HG03520 (cell line): ENCODE measurements around the gene MSRB3.

Experiments used
- ATAC-seq: cut with Tn5 transposase; IDR thresholded peaks from one replicate; pipeline ENCODE4 v1.9.1; 2021; ENCODE audit warnings: mild to moderate bottlenecking, moderate library complexity; ENCODE audit not compliant: unreplicated experiment

The MSRB3 gene

GRCh38 chr12:65324056-65324455 is 45.6 kb downstream of the MSRB3 start:
- ATAC-seq = no peak

DNA sequence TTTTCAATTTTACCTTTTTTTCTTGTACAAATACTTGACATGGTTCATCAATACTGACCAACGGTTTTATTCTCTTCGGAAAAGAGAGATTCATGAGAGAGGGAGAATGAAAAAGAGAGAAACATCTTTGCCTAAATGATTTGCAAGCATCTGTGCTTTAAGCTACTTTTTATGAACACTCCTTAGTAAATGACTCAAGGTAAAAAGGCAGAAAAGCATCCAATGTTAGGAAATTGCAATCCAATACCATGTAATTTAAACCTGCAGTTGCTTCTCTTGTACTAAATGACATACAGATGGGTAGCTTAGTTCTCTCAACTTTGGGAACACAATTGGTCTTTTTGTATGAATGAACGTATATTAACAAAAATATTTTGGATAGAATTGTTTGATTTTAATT is 46.1 kb downstream of the MSRB3 start:
- no peak for ATAC-seq

DNA sequence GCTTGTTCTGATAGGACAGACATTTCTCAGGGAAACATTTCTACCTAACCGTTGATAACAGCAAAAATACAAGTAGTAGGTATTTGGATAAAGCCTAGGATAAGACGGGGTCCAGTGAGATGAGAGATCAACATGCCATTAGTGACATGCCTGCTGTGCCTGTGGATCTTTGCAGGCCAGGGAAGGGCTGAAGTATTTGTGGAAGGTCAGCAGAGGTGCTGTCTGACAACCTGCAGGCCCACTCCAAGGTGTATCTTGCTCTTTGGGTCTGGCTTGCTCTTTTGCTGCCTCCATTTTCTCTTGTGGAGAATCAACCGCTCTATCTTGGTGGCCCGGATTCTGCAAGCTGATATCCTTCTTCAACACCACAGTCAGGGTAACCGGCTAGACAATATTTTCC is 46.7 kb downstream of the MSRB3 start:
- no peak for ATAC-seq

GRCh38 chr12:65326616-65327015 is 48.1 kb downstream of the MSRB3 start:
- no peak for ATAC-seq

GRCh38 chr12:65327207-65328076 is 49.0 kb downstream of the MSRB3 start:
- ATAC-seq = no peak

- ATAC-seq = no peak
Measured at GRCh38 chr12:65329721-65330120, 51.2 kb downstream of the MSRB3 start.

DNA sequence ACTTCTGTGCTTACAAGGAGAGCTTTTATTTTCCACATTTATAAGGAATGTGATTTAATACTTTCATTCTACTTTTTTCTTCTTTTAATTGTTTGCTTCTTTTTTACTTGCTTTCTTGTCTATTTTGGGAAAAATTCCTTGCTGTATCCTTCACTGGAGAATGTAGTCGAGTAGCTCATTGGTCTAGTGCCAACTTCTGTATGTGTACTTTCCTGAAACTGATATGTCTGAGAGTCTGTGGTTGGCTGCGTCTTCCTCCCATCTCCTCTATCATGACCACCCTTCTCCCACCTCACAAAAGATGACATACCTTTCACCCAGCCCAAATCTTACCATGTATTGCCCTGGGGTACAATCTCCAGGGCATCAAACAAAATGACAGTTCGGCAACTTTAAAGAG is 51.8 kb downstream of the MSRB3 start:
- no peak for ATAC-seq

DNA sequence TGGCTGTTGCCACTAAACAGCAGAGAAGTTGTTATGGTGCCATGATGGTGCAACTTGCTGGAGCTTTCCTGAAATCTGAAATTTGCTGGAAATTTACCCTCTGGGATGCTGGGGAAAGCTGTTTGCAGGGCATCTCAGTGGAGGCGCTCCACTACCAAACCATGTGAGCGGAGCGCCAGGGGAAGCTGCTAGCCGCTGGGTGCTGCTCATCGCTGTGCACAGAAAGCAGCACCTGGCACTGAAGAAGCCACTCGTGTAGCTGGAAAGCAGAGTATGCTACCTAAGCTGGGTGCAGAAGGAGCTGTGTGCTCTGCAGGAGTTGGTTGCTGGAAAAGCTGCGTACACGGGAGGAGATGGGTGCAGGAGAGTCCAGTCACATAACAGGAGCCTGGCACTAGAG is 53.0 kb downstream of the MSRB3 start:
- ATAC-seq = no peak

DNA sequence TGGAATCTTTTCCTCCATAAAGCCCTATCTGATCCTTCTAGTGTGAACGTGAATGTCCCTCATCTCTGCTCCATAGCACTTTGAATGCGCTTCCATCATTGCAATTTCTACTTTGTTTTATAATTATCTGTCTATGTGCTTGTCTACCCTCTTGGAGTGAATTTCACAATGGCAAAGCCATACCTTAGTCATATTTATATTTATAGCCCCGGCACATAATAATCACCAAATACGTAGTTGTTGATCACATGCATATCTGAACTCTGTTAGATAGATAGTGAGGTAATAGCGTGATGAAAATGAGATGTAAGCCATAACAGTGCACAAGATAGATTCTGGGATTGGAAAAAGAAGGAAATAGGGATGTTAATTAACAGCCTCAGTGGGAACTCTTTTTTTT is 55.2 kb downstream of the MSRB3 start:
- no peak for ATAC-seq

DNA sequence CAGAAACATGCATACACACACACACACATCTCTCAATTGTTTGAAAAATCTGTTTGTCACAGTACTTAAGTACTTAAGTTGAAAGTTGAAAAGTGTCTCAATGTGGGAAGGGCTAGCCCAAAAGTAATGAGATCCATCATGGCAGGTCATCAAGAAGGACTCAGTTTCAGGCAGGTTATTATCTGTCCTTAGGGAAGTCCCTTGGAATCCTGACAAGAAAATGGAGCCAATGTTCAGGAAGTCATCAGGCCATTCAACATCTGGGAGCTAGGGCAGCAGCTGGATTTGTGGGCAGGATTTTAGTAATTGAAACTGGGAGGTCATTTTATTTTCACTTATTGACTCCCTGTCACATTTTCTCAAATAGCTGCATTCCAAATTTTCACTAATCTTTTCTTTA is 56.0 kb downstream of the MSRB3 start:
- ATAC-seq = no peak

DNA sequence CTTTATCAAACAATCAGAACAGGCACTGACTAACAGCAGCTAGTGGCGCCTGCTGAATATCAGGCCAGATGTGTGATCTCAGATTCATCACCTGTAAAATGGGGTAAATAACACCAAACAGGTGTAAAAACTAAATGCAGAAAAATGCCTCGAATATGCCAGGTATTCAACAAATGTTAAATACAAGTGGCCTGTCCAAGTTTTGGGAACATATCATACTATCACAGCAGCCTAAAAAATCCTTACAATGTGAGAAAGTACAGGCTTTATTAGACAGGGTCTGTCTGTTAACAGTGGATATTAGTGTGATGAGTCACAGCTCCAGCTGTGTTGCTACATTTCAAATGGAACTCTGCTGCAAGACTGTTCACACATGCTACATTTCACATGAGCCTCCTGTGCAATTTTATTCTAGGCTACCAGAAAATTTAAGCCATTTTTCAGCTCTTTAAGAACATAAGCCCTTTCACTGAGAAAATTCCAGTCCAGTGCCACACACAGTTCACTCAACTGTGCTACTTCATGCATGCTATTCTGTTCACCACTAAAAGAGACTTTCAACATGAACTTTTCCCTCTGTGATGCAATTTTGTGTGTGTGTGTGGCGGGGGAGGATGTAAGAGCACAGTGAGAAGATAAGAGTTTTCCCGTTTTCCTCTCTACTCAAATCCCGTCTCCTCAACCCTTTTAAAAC is 56.7 kb downstream of the MSRB3 start:
- ATAC-seq = no peak

- no peak for ATAC-seq
Measured at GRCh38 chr12:65335981-65336380, 57.5 kb downstream of the MSRB3 start.

GRCh38 chr12:65339161-65339560 is 60.7 kb downstream of the MSRB3 start:
- no peak for ATAC-seq

DNA sequence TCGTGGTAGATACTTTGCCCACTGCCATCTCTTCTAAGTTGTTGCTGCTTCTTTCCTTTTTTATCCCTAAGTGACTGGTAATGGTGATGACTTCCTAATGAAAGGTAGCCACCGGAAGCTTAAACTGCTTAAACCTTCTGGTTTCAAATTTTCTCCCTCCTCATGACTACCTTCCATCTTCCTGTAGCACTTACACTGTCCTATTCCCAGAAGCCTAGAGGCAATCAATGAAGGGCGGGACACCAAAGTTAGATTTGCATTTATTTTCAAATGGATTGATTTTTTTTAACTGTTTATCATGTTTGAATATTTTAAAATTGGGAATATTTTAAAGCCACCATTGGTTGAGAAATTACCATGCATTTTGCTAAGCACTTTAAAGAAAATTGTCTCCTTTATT is 64.7 kb downstream of the MSRB3 start:
- no peak for ATAC-seq

DNA sequence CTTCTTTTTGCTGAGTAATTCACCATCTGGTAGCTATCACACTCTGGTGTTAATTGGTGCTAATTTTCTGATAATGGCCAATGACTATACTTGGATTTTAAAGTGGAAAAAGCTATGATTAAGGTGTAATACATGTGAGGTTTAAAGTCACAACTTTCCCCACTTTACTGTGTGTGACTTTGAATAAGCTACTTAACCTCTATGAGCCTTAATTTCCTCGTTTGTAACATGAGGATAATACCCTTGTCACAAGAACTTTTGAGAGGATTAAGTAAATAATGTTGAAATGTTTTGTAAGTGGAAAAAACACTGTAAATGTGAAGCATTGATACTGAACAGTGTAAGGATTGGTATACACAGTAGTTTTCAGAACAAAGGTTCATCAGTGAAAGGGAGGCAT is 65.3 kb downstream of the MSRB3 start:
- no peak for ATAC-seq

DNA sequence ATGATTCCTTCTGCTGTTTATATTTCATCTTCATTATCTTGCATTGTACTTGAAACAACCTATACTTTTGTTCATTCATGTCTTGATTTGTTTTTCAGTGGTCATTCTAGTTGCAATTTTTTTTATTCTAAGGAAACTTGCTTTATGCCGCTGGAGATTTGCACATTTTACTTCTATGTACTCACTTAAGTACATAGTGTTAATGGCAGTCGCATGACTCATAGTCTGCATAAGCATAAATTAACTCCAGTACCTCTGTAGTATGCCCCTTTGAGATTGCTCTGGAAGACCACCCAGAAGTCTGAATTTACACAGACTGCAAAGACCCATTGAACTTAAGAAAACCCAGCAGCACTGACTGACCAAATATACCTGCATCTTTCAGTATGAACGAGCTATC is 77.0 kb downstream of the MSRB3 start:
- no peak for ATAC-seq

- no peak for ATAC-seq
Measured at GRCh38 chr12:65362234-65363031, 84.0 kb downstream of the MSRB3 start.

- ATAC-seq = no peak
Measured at GRCh38 chr12:65364046-65364445, 85.6 kb downstream of the MSRB3 start.

- ATAC-seq = no peak
Measured at GRCh38 chr12:65367396-65367795, 88.9 kb downstream of the MSRB3 start.

DNA sequence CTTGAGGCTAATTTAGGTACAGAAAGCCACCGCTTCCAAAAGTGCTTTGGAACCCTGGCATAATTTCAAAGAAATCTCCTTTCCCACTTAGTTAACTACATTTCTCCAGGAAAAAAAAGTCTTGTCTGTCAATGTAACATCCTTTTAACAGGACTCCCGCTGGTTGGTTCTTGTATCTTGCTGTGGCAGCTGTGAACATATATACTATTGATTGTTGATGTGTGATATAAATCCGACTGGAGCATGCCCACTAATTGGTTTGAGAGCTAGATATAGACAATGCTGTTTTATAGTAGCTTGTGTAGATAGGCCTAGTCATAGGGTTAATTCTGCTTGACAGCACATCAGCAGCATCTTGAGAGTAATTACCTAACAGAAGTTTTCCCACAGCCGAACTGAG is 89.6 kb downstream of the MSRB3 start:
- ATAC-seq = no peak

- ATAC-seq = no peak
Measured at GRCh38 chr12:65372574-65372973, 94.1 kb downstream of the MSRB3 start.

- no peak for ATAC-seq
Measured at GRCh38 chr12:65384240-65384639, 105.8 kb downstream of the MSRB3 start.
